GM23248 (cell line): ENCODE measurements around the gene LCN12. TPM values are rescaled to one million over a fixed set of nuclear protein-coding genes. Genes with fewer than 3 reads are reported as not detected.

Source experiments
- DNase-seq: peaks from one replicate; pipeline ENCODE4 v3.0.0-alpha.2; 2015
- H2AFZ ChIP-seq: fragments of 200-600 bp; sonication (generic); 2 replicates; pipeline ENCODE4 v1.6.1; 2016; ENCODE audit warnings: antibody characterized with exemption
- H3F3A ChIP-seq: fragments of 200-600 bp; sonication (generic); 2 replicates; pipeline ENCODE4 v1.6.1; 2016; ENCODE audit warnings: mild to moderate bottlenecking, antibody characterized with exemption, mixed run types; ENCODE audit not compliant: insufficient read depth
- H3K27ac ChIP-seq: fragments of 200-600 bp; sonication (generic); 2 replicates; pipeline ENCODE4 v1.5.1; 2016; ENCODE audit warnings: mild to moderate bottlenecking
- H3K27me3 ChIP-seq: fragments of 200-600 bp; sonication (generic); replicated peaks from 2 replicates; pipeline ENCODE4 v1.6.1; 2016; ENCODE audit warnings: mild to moderate bottlenecking; ENCODE audit not compliant: insufficient read depth
- H3K36me3 ChIP-seq: fragments of 200-600 bp; sonication (generic); 2 replicates; pipeline ENCODE4 v1.6.1; 2016; ENCODE audit warnings: low read depth, mild to moderate bottlenecking
- H3K4me1 ChIP-seq: fragments of 200-600 bp; sonication (generic); 2 replicates; pipeline ENCODE4 v1.6.1; 2016; ENCODE audit warnings: mild to moderate bottlenecking; ENCODE audit not compliant: insufficient read depth
- H3K4me2 ChIP-seq: fragments of 200-600 bp; sonication (generic); one replicate; pipeline ENCODE4 v1.6.1; 2016; ENCODE audit warnings: mild to moderate bottlenecking; ENCODE audit not compliant: unreplicated experiment
- H3K4me3 ChIP-seq: fragments of 200-600 bp; sonication (generic); 2 replicates; pipeline ENCODE4 v1.5.1; 2016; ENCODE audit warnings: mild to moderate bottlenecking
- H3K79me2 ChIP-seq: fragments of 200-600 bp; sonication (generic); 2 replicates; pipeline ENCODE4 v1.6.1; 2016; ENCODE audit warnings: mild to moderate bottlenecking; ENCODE audit not compliant: insufficient read depth
- H3K9ac ChIP-seq: fragments of 200-600 bp; sonication (generic); 2 replicates; pipeline ENCODE4 v1.6.1; 2016; ENCODE audit warnings: mild to moderate bottlenecking
- H3K9me2 ChIP-seq: fragments of 200-600 bp; sonication (generic); 2 replicates; pipeline ENCODE4 v1.6.1; 2016; ENCODE audit warnings: mixed run types, mild to moderate bottlenecking, moderate library complexity; ENCODE audit not compliant: insufficient read depth
- H3K9me3 ChIP-seq: fragments of 200-600 bp; sonication (generic); one replicate; pipeline ENCODE4 v1.6.1; 2017; ENCODE audit warnings: low read depth
- H4K20me1 ChIP-seq: fragments of 200-600 bp; sonication (generic); 2 replicates; pipeline ENCODE4 v1.6.0; 2016; ENCODE audit not compliant: insufficient read depth
- EZH2 ChIP-seq: fragments of 200-600 bp; sonication (generic); IDR thresholded peaks from 2 replicates; pipeline ENCODE4 v1.6.1; 2018; ENCODE audit warnings: antibody characterized with exemption, mild to moderate bottlenecking; ENCODE audit not compliant: insufficient read depth, poor library complexity, severe bottlenecking
- EZH2phosphoT487 ChIP-seq: fragments of 200-600 bp; sonication (generic); IDR thresholded peaks from 2 replicates; pipeline ENCODE4 v1.6.1; 2018; ENCODE audit warnings: antibody characterized with exemption, moderate library complexity, mild to moderate bottlenecking, low read depth; ENCODE audit not compliant: insufficient read depth
- WGBS, 2 experiments: methylation state at CpG; one replicate each; pipeline ENCODE4 v1.1.6; 2015 to 2017; ENCODE audit warnings: low lambda C conversion rate in 2 of 2, low coverage in 1 of 2; ENCODE audit errors: missing lambda C conversion rate in 2 of 2; 5-methylcytosine and 5-hydroxymethylcytosine counted together
- in situ Hi-C: fragments of 300-500 bp; cut with MboI; formaldehyde crosslinking; loops from 2 replicates; pipeline ENCODE4 v1.15.0; 2020
- polyA plus RNA-seq: library from polyadenylated mRNA; unstranded; fragments of >200 nt; fragmentation: Nextera tagmentation; extraction: Ambion mirVana; gene quantifications from 2 replicates; pipeline ENCODE4 v1.2.1, GENCODE V29; 2016
- total RNA-seq: library from RNA; depleted of rRNA; stranded (reverse); fragments of >200 nt; shearing (Covaris generic); gene quantifications from 2 replicates; pipeline ENCODE4 v1.2.3, GENCODE V29; 2014

The LCN12 gene
- total and polyA plus RNA-seq, 2 experiments from 2014 or later = not detected

- no peaks in the 10 kb centered on the region for H3K4me1 ChIP-seq
- no peaks in the 10 kb centered on the region for H3K36me3 ChIP-seq
- 51 to 60% methylated on average over 15 of the region's 15 CpGs for WGBS, 2 experiments
- H3K27ac ChIP-seq = no peak overlapping the region
- in situ Hi-C loops = no loop called here
- no peak overlapping the region for H3K4me3 ChIP-seq
- H3K4me2 ChIP-seq = no peak overlapping the region
- no peaks in the 10 kb centered on the region for H3K9me3 ChIP-seq
- no peaks in the 10 kb centered on the region for H3K9me2 ChIP-seq
- no peaks in the 10 kb centered on the region for H4K20me1 ChIP-seq
- no peak for DNase-seq
- no peak overlapping the region for H3K9ac ChIP-seq
- no peak overlapping the region for H2AFZ ChIP-seq
- TF ChIP-seq EZH2 = no peak
- TF ChIP-seq EZH2phosphoT487 = no peak
- H3F3A ChIP-seq = no peaks in the 10 kb centered on the region
- no peaks in the 10 kb centered on the region for H3K27me3 ChIP-seq
- no peaks in the 10 kb centered on the region for H3K79me2 ChIP-seq
These were observed 11.3 kb downstream of the LCN12 start for GRCh38 chr9:136963341-136963740.

- 71 to 74% methylated on average over 4 to 12 of the region's 12 CpGs for WGBS, 2 experiments
These were observed 11.7 kb downstream of the LCN12 start for GRCh38 chr9:136963751-136964150.

GRCh38 chr9:136964171-136964689 lies 12.2 kb downstream of the LCN12 start:
- in situ Hi-C loops = no loop called here
- Histone ChIP-seq H3K79me2 (no peaks in the 10 kb centered on the region), H3K9ac (no peak overlapping the region), H3K4me3 (no peak overlapping the region), H3K27me3 (no peaks in the 10 kb centered on the region), H3K36me3 (no peaks in the 10 kb centered on the region), H4K20me1 (no peaks in the 10 kb centered on the region), H3K4me1 (no peaks in the 10 kb centered on the region), H3K9me2 (no peaks in the 10 kb centered on the region), H3K4me2 (no peak overlapping the region), H3F3A (no peaks in the 10 kb centered on the region), H3K9me3 (no peaks in the 10 kb centered on the region), H2AFZ (no peak overlapping the region), H3K27ac (no peak overlapping the region)
- TF ChIP-seq EZH2 (no peak), EZH2phosphoT487 (no peak)
- 57 to 63% methylated on average over 21 of the region's 22 CpGs for WGBS, 2 experiments
- no peak for DNase-seq

More at GRCh38 chr9:136963751-136964150, 11.7 kb downstream of the LCN12 start:
- H2AFZ ChIP-seq = no peak overlapping the region
- no peaks in the 10 kb centered on the region for H3F3A ChIP-seq
- TF ChIP-seq EZH2 = no peak
- TF ChIP-seq EZH2phosphoT487 = no peak
- H3K9me3 ChIP-seq = no peaks in the 10 kb centered on the region
- H3K4me2 ChIP-seq = no peak overlapping the region
- H3K4me3 ChIP-seq = no peak overlapping the region
- DNase-seq = no peak
- no peak overlapping the region for H3K27ac ChIP-seq
- H3K9me2 ChIP-seq = no peaks in the 10 kb centered on the region
- H3K79me2 ChIP-seq = no peaks in the 10 kb centered on the region
- no peaks in the 10 kb centered on the region for H4K20me1 ChIP-seq
- in situ Hi-C loops = no loop called here
- no peak overlapping the region for H3K9ac ChIP-seq
- no peaks in the 10 kb centered on the region for H3K27me3 ChIP-seq
- H3K36me3 ChIP-seq = no peaks in the 10 kb centered on the region
- no peaks in the 10 kb centered on the region for H3K4me1 ChIP-seq

GRCh38 chr9:136964833-136965422 lies 12.9 kb downstream of the LCN12 start:
- H3F3A ChIP-seq = no peaks in the 10 kb centered on the region
- 80 to 83% methylated on average over 22 to 26 of the region's 26 CpGs for WGBS, 2 experiments
- in situ Hi-C loops = no loop called here

More at GRCh38 chr9:136964833-136965422, 12.9 kb downstream of the LCN12 start:
- no peaks in the 10 kb centered on the region for H4K20me1 ChIP-seq
- H3K9me2 ChIP-seq = no peaks in the 10 kb centered on the region
- H3K4me2 ChIP-seq = no peak overlapping the region
- H3K27ac ChIP-seq = no peak overlapping the region
- H2AFZ ChIP-seq = no peak overlapping the region
- TF ChIP-seq EZH2phosphoT487 (no peak), EZH2 (no peak)
- no peaks in the 10 kb centered on the region for H3K9me3 ChIP-seq
- H3K4me3 ChIP-seq = no peak overlapping the region
- no peak for DNase-seq
- no peaks in the 10 kb centered on the region for H3K36me3 ChIP-seq
- no peaks in the 10 kb centered on the region for H3K27me3 ChIP-seq
- no peak overlapping the region for H3K9ac ChIP-seq
- no peaks in the 10 kb centered on the region for H3K79me2 ChIP-seq
- no peaks in the 10 kb centered on the region for H3K4me1 ChIP-seq
